RPMI7951 (cell line): ENCODE data around the gene RAB40B. TPM values are rescaled to one million over a fixed set of nuclear protein-coding genes. Genes with fewer than 3 reads are reported as not detected.

Source experiments
- DNase-seq: peaks from one replicate; pipeline ENCODE4 v3.0.0-alpha.2; 2012; ENCODE audit warnings: low read depth
- total RNA-seq: library from RNA; depleted of rRNA; stranded (reverse); fragments of >200 nt; shearing (Covaris generic); gene quantifications from 2 replicates; pipeline ENCODE4 v1.2.3, GENCODE V29; 2014

The RAB40B gene
- total RNA-seq, 1 experiment from 2014 or later, result 7.3 TPM

DNA sequence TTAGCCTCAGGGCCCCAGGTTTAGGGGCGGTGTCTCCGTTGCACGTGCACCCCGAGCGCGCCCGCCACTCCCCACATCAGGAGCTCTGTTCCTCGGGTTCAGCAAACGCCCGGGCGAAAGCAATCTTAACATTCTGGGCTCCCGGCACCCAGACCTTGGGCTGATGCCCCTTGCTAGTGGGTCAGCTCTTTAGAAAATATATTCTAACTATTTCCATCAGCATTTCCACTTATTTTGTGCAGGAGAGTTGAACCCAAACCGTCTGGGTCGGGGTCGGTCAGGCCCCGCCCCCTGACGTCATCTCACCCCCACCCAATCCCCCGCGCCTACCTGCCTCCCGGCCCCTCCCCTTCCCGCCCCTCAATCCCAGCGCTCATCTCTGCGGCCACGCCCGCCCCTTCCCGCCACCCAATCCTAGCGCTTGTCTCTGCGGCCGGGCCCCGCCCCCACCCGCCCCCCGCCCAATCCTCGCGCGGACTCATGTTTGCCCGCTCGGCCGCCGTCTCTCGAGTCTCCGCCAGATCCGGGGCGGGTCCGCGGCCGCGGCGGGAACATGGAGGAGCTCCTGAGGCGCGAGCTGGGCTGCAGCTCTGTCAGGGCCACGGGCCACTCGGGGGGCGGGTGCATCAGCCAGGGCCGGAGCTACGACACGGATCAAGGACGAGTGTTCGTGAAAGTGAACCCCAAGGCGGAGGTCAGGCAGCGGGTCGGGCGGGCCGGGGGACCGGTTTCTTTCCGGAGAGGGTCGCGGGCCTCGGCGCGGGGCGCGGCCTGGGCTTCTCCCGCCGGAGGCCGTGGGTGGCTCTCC is 17.9 kb upstream of the RAB40B start, which contains the start of gene FN3KRP:
Gene FN3KRP (plus strand): TSS at position 504 of the 808 bp plus-strand sequence. CDS start 50 bp downstream, at position 554.
- DNase-seq, result peak; percentile 85

DNA sequence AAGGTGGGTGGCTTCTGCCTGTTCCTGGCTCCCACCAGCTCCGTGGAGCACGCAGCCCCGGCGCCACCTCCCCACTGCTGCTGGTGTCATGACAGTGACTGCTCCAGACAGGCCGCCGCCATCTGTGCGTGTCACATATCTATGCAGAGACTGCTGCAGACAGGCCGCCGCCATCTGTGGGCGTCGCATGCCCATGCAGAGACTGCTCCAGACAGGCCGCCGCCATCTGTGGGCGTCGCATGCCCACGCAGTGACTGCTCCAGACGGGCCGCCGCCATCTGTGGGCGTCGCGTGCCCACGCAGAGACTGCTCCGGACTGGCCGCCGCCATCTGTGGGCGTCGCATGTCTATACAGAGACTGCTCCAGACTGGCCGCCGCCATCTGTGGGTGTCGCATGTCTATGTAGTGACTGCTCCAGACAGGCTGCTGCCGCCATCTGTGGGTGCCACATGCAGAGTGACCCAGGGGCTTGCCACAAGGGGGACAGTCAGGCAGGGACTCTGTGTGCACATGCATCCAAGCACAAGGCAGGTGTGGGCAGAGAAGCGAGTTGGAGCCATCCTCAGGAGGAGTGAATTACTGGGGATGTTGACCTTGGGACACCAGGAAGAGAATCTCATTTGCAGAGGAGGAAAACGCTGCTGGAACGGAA is 14.7 kb upstream of the RAB40B start:
- DNase-seq, result no peak

DNA sequence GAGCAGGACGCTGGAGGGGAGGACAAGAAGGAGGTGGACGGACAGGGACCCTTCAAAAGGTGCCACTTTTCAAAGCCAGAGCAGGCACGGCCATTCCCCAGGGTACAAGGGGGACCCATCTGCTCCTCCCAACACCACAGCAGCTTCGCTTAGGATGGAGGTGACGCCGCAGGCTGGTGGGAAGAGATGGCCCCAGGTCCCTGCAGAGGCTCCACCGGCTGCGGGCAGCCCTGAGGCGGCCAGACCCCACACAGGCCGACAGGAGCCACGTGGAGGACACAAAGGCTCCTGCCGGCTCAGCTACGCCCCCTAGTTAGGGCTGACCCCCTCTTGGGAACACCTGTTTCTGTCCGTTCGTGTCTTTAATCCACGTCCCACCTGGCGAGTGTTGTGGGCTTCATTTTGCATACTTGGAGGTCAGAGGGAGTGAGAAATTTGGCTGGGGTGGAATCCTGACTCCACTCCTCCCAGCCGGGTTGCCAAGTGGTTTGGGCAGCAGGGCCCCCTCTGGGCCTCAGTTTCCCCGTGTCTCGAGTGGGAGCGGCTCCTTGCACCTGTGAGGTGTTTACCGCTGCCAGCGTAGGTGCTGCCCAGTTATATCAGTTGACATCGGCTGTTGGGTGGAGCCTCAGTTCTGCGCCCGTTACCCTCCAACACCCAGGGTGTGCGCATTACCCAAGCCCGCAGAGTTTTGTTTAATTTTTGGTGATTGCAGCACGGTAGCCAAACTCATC is 12.2 kb upstream of the RAB40B start:
- no peak for DNase-seq

DNA sequence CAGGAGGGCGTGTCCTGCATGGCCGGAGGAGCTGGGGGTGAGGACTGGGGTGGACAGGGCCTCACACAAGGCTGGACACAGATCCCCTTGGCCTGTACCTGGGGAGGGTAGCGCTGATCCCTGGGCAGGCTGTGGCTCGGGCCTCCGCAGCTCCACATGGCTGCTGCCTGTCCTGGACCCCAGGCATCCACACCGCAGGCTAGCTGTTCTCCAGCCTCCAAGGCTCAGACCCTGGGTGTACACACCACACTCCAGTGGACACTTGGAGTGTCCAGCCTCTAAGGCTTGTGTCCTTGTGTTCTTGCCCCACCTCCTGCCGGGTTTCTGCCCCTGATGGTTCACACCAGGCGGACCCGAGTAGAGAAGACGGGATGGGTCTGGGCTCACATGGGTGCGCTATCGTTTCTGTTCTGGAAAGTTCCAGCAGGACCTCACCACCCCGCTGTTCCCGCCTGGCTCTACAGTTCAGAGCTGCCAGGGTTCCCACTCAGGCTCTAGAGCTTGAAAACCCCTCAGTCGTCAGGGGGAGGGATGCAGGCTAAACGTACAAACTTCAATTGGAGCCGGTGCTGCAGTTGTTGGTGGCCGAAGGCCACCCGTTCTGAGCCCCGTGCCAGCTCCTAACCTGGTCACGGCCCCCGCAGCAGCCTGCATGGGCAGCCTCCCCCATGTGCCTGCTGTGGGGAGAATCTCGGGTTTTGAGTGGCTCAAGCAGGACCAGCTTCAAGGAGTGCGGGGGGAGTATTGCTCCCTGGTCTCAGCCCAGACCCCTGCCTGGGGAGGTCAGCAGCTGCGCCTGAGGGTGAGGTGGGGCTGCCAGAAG is 11.4 kb upstream of the RAB40B start:
- no peak for DNase-seq

DNA sequence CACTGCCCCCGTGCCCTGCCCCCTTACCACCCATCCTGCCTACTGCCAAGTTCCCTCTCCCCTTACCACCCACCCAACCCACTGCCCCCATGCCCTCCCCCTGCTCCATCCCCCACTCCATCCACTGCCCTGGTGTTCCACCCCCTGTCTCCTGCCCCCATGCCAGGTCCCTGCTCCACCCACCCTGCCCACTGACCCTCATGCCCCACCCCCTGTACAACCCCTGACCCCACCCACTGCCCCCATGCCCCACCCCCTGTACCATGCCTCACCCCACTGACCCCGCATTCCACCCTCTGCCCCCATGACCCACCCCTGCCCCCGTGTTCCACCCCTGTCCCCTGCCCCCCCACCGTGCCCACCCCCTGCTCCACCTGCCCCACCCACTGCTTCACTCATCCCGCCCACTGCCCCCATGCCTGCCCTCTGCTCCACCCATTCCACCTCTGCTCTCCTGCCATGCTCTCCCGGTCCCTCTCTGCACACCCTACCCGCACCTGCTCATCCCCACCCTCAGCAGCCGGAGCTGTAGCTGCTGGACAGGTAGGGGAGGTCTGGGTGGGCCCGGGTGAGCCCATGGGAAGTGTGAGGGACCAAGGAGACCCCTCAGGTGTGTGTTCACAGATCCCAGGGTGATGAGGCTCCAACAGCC is 10.7 kb upstream of the RAB40B start:
- DNase-seq, result no peak

DNA sequence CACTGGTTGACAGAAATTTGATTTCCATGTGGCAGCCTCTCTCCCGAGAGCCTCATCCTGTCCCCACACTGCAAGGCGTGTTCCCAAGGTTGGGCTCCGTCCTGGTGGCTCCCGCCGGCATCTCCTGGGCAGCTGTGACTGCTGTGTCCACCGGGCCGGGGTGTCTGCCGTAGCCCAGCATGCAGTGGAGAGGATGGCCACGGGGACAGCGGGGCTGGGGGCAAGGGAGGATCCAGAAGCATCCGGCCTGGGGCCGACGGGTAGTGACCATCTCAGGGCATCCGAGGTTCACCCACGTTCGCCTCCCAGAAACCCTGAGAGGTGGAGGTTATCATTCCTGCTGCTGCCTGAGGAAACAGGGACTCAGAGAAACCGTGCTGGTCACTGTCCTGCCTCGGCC is 7.3 kb upstream of the RAB40B start:
- no peak for DNase-seq

DNA sequence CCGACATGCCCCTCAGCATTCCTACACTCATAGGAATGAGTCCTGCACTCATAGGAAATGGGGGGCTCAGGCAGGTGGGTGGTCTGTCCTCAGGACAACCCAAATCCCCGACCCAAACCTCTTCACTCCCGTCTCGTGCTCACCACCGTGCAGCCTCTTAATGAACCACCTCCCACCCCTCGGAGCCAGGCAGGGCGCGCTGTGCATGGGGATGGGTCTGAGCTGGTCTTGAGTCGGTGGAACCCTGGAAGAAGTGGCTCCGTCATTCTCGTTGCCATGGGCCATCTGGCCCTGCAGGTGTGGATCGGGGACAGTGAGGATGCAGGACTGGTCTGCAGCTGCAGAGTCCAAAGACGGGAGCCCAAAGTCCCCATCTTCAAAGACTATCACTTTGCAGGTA is 6.4 kb upstream of the RAB40B start:
- no peak for DNase-seq

DNA sequence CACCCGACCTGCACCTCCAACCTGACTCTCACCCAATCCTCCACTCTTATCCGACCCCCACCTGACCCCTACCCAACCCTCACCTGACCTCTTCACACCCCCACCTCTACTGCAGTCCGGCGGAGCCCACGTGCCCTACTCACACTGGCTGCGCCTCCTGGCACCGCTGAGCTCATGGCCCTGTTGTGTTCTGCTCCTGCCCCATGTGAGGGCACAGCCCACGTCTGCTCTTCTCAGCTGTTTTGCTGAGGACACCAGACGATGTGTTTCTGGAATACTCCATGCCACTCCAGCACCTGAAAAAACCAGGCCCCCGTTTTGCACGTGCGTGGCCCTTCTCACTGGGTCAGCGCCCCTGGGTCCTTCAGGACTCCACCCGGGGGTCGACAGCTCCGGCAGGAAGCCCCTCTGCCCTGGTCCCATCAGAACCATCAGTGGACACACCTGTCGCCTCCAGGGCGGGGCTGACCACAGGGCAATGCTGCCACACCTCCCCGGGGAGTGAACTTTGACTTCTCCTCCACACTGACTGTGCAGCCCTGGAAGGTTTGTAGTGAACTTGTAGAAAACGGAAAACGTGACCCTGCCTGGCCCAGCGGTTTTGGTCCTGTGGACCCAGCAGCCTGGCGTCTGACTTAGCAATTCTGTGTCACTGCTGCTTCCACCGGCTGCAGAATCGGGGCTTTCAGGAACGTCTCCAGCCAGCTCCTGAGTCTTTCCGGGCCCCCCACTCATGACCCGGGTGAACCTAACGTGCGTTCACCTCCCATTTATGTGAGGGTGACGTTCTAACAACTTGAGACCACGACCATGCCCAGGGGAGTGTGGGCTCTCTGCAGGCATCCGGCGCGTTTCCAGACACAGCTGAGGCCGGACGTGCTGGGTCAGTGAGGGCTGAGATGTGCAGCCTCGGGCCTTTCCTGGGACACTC is 5.7 kb upstream of the RAB40B start:
- no peak for DNase-seq

DNA sequence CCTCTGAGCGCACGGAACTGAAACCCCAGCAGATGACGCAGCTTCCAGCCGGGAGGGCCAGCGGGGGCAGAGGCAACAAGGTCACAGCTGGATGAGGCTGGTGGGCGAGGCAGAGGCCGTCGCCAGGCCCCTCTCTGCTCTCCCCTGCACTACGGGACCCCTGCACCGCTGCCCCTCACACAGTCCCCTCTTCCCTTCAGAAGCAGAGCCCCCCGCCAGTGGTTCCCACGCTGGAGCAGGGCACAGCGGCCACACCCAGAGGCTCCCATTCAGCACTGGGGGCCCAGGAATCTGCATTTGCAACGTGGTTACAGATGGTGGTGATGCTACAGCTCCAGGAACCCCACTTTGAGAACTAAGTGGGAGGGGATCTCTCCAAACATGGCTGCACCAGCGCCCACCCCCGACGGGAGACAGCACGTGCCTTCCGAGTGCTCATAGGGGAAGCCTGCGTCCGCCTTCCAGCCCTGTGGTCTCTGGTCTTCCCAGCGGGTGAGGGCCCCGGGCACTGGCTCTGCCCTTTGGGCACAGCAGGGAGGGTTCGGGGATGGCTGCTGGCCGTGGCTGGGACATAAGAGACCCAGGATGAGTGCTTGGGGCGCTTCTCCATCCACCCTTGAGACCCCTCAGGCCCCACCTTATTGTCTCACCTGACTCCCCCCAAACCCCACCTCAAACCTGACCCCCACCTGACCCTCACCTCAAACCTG is 4.7 kb upstream of the RAB40B start:
- no peak for DNase-seq

DNA sequence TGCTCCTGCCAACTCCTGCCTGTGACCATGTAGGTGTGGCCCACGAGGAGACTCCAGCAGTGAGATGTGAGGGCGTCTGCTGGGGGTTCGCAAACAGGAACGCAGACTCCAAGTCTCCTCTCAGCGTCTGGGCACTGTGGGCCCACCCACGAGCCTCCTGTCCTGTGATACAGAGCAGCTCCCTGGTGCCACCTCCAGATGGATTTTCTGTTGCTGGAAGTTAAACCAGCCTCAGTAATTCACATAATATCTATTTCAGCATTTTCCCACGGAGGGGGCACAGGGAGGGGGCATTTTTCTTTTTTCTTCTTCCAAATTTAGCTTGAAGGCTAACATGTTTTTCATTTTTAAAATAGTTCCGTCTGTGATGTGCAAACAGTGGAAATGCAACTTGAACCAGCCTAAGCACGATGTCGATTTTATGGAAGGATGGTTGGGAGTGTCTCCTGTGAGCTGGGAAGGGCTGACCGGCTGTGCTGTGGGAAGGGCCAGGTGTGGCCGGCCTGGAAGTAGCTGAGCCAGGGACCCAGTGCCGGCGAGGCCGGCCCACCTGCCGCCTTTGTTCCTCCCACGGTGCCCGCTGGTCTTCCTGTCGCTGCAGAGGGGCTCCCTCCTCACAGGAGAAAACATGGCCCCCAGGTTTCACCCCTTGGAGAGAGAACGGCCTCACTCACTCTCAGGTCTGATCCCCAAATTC is 3.9 kb upstream of the RAB40B start:
- DNase-seq, result no peak

DNA sequence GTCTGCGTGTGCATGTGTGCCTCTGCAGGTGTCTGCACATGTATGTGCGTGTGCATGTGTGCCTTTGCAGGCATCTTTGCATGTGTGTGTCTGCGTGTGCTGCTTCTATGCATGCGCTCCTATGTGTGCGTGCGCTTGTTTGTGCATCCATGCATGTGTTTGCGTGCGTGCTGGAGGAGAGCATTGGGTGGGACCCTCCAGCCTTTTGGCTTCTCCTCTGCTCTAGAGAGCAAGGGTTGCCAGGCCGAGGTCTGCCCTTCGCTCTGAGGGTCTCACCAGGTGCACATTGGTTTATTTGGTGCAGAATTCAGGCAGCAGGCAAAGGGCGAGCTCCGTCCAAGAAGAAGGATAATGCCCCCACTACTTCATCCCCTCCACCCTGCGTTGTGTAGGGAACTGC is 1.1 kb upstream of the RAB40B start:
- DNase-seq, result no peak

DNA sequence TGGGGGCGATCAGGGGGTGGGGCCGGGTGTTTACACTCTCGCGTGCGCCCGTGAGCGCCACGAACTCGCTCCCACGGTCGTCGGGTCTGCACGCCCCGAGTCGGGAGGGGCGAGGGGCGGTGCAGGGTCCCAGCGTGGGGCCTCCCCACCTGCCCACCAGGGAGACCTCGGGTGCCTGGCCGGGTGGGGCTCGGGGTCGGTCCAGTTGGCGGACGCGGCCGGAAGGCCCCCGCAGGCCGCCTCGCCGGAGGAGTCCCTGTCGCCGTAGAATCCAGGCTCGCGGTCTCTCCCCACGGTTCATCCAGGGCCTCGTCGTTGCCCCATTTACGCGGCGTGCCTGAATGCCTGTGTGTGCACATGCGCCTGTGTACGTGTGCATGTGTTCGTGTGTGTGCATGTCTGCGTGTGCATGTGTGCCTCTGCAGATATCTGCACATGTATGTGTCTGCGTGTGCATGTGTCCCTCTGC is 510 bp upstream of the RAB40B start:
- DNase-seq, result no peak

DNA sequence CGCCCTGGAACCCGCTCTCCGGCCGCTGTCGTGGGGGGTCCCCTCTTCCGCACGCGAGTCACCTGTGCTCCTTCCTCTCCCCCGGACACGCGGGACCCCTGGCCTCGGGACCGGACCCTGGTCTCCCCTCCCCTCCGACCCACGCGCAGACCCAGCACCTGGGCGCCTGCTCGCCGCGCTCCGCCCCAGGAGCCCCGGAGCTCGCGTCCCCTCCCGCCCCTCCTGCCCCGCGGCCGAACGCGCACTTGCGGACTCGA is 762 bp downstream of the RAB40B start:
- no peak for DNase-seq

DNA sequence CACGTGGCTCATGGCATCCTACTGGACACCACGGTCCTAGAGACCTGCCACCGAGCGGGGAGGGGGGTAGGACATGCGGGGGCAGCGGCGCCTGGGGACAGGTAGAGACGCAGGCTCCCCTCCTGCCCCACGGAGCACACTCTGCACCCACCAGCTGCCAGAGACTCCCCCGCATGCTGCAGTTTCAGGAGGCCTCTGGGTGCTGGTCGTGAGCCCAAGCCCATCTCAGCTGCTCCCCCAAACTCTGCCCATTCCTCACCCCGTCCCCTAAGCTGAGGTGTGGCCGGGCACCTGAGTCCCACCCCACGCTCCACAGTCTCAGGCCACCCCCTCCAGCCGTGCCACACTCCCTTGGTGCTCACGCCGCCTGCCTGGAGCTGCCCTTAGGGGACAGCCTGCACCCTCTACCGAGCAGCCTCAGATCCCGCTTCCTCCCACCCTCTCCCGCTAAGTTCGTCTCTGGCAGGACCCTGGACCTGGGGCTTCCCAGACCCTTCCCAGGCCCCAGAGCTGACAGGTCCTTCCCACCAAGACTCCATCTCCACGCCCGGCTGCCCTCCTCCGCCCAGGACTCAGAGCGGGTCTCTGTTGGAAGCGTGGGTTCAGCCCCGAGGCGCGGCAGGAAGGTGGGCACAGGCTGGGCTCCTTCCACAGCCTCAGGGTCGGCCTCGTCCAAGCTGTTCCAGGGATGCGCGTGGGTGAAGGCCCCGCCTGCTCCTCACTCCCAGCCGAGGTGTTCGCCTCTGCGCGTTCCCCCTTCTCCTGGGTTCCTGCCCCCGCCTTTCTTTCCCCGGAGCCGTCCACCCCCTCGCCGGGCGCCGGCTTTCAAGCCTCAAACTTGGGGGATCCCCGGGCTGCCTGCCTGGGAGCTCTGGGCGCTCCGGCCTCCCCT is 1.3 kb downstream of the RAB40B start:
- no peak for DNase-seq

DNA sequence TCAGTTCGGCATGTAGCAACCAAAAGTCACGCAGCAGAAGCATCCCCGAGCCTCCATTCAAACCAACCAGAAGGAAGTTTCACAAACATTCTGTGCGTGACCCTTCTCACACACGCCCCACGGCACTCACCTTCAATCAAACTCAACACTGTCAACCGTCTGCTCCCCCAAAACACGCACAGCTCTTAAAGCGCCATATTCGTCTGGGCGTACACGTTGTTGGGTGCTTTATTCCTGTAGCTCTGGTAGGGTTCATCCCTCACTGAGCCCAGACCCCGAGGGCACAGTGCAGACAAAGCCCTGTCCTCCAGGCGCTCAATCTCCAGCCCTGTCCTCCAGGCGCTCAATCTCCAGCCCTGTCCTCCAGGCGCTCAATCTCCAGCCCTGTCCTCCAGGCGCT is 2.2 kb downstream of the RAB40B start:
- DNase-seq, result no peak

DNA sequence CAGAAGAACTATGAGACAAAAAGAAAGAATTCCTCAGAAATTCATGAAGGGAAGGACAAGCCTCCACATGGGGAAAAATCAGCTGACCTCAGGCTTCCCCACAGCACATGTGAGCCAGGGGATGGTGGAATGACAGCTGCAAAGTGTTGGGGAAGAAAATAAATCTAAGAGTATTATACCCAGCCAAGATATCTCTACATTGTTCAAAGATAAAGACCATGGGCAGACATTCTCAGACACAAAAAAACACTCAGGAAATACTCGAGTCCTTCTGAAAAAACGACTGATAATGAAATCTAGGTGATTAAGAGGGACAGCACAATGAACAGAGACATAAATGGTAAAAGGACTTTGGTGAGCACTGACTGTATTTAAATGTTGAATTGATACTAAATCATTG is 3.9 kb downstream of the RAB40B start:
- no peak for DNase-seq

DNA sequence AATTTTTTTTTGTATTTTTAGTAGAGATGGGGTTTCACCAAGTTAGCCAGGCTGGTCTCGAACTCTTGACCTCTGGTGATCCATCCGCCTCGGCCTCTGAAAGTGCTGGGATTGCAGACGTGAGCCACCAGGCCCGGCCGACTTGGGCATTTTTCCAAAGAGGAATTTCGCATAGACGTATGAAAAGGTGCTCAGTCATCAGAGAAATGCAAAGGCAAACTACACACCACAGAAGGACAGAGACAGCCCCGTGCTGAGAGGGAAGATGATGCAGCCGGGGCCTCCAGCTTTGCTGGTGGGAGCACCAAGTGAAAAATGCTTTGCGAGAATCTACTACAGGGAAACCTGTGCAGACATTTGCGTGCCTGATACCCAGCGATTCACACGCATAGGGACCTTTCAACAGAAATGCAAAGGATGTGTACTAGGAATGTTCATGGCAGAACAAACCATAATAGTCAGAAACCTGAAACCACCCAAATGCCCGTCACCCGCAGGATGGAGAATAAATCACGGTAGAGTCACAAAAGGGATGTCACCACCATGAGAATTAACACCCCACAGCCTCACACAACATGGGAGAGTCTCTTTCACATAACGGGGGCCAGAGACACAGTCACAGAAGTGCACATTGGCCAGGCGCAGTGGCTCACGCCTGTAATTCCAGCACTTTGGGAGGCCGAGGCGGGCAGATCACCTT is 5.2 kb downstream of the RAB40B start:
- DNase-seq, result no peak
